Neural progenitor cell (in vitro differentiated cells): ENCODE measurements around the gene TMEM239.

ENCODE experiments used
- CTCF ChIP-seq: fragments of 200-600 bp; sonication (generic); IDR thresholded peaks from 2 replicates; pipeline ENCODE4 v1.5.1; 2017; ENCODE audit warnings: antibody characterized with exemption, mild to moderate bottlenecking
- EZH2 ChIP-seq: fragments of 200-600 bp; sonication (generic); IDR thresholded peaks from 2 replicates; pipeline ENCODE4 v1.6.1; 2017; ENCODE audit warnings: antibody characterized with exemption, mild to moderate bottlenecking, moderate library complexity

- TF ChIP-seq CTCF (no peak), EZH2 (no peak)
Measured at GRCh38 chr20:2796011-2796660, 20.0 kb upstream of the TMEM239 start.
